Subcutaneous adipose tissue (tissue), 4 donors: ENCODE measurements around the gene DLX2. TPM values are rescaled to one million over a fixed set of nuclear protein-coding genes. Genes with fewer than 3 reads are reported as not detected.

Experiments
- total RNA-seq, 4 donors: library from RNA; depleted of rRNA; stranded (reverse); fragments of >200 nt; gene quantifications; one replicate each; pipeline ENCODE4 v1.1.0, GENCODE V29; 2016
- TF ChIP-seq, protein P1 (sequence below): fragments of 450-650 bp; IDR thresholded peaks from one replicate; pipeline ENCODE4 v1.5.1; 2016; ENCODE audit warnings: low read depth, mild to moderate bottlenecking, control low read depth, antibody characterized with exemption, moderate library complexity

DLX2 gene
- total RNA-seq, 4 donors from 2014 or later = not detected

DNA sequence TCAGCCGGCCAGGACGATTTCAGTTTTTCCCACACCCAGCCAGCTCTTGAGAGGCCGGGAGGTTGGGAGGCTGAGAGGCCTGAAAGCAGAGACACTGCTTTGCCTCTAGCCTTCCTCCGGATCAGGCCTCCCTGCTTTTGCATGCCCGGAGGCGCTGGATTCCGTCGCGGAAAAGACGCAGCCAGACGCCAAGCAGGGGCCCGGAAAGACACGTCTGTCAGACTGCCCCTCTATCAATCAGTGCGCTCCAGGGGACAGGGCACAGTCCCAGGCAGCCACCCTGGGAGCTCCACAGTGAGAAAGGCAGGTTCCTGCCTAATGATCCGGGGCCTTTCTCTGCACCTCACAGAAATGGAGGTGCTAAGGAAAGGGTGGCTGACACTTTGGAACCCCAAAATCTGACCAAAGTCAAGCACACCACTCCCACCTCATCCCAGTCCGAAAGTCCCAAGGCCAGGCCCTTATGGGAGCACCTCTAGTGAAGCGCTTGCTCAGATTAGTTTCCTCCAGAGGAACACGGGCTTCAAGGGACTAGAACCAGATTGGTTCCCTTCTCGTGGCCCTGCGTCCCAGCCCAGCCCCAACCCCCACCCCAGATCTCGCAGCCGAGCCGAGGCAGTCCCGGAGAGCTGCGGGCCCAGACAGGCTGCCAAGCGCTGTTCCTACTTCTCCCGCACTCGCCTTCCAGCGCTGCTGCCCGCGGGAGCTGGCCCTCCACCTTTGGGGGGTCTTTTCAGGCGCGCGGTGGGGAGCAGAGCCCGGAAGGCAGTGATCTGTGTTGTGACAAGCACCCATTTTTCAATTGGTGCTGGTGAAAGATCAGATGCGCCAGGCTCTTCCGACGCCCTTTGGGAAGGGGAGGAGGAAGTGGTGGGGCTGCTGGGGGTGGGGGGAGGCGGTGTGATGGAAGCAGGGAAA, 12.4 kb downstream of the DLX2 start:
- TF ChIP-seq, protein P1, sequence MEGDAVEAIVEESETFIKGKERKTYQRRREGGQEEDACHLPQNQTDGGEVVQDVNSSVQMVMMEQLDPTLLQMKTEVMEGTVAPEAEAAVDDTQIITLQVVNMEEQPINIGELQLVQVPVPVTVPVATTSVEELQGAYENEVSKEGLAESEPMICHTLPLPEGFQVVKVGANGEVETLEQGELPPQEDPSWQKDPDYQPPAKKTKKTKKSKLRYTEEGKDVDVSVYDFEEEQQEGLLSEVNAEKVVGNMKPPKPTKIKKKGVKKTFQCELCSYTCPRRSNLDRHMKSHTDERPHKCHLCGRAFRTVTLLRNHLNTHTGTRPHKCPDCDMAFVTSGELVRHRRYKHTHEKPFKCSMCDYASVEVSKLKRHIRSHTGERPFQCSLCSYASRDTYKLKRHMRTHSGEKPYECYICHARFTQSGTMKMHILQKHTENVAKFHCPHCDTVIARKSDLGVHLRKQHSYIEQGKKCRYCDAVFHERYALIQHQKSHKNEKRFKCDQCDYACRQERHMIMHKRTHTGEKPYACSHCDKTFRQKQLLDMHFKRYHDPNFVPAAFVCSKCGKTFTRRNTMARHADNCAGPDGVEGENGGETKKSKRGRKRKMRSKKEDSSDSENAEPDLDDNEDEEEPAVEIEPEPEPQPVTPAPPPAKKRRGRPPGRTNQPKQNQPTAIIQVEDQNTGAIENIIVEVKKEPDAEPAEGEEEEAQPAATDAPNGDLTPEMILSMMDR = no peak

- TF ChIP-seq, protein P1 = no peak
Measured at GRCh38 chr2:172089633-172090032, 13.1 kb downstream of the DLX2 start.

GRCh38 chr2:172089005-172089504, 13.6 kb downstream of the DLX2 start:
- TF ChIP-seq, protein P1 = no peak

DNA sequence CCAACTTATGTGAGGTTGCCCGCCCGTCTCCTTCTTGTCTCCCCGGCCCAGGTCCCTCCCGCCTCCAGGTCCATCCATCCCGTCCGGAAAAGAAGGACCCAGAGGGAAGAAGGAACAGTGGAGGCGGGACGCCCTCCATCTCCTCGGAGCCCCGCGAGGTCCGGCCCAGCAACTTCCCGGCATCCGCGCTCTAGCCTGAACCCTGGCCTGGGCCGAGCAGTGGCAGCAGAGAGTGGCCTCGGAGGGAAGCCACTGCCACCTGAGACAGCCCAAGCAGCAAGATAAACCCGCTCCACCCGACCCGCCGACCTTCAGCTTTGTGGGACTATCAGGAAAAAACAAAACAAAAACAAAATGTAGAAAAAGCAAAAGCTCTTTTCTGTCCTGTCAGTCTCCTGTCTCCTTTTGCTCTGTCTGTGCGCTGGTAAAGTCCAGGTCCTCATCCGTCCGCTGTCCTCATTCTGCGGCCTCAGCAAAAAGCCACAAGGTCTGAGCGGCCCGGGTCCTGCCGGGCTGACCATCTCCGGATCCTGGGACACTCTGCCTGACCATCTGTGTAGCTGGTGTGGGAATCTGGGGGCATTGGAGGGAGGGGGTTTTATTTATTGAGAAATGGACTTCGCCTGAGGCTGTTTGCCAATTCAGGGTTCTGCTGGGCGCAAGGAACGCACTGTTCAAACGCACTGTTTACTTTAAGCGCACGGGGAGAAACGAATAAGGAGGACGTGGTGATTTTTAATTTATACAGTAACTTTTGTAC, 14.3 kb downstream of the DLX2 start:
- TF ChIP-seq, protein P1 = no peak

DNA sequence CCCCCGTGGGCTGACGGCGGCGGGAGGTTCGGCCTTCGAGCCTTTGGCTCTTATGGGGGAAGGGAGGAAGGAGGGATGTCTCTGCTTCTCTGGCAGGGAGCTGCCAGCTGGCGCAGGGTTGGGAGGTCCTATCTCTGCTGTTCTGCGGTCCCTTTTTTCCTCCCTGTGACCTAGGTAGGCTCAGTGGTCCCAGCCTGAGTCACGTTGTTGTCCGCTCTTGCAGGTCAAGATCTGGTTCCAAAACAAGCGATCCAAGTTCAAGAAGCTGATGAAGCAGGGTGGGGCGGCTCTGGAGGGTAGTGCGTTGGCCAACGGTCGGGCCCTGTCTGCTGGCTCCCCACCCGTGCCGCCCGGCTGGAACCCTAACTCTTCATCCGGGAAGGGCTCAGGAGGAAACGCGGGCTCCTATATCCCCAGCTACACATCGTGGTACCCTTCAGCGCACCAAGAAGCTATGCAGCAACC, 14.9 kb downstream of the DLX2 start:
- TF ChIP-seq, protein P1 = no peak

- TF ChIP-seq, protein P1 = no peak
Measured at GRCh38 chr2:172087207-172087779, 15.4 kb downstream of the DLX2 start.
